Ishikawa (cell line): ENCODE data around the gene PDE4D.

ENCODE experiments used
- CEBPB ChIP-seq: IDR thresholded peaks from 2 replicates; pipeline ENCODE4 v1.6.1; 2012
- CREB1 ChIP-seq: IDR thresholded peaks from 2 replicates; pipeline ENCODE4 v1.6.1; 2012; ENCODE audit warnings: low read depth
- EGR1 ChIP-seq: IDR thresholded peaks from 2 replicates; pipeline ENCODE4 v1.6.1; 2012
- EP300 ChIP-seq: IDR thresholded peaks from 2 replicates; pipeline ENCODE4 v1.6.1; 2012; ENCODE audit warnings: borderline replicate concordance
- FOXM1 ChIP-seq: IDR thresholded peaks from 2 replicates; pipeline ENCODE4 v1.6.1; 2012; ENCODE audit warnings: low read depth, borderline replicate concordance
- MAX ChIP-seq: IDR thresholded peaks from 2 replicates; pipeline ENCODE4 v1.6.1; 2012
- REST ChIP-seq: IDR thresholded peaks from 2 replicates; pipeline ENCODE4 v1.6.1; 2012; ENCODE audit warnings: low read depth, mild to moderate bottlenecking
- TCF12 ChIP-seq: IDR thresholded peaks from 2 replicates; pipeline ENCODE4 v1.6.1; 2012; ENCODE audit warnings: low read depth
- ZBTB7A ChIP-seq: IDR thresholded peaks from 2 replicates; pipeline ENCODE4 v1.6.1; 2012; ENCODE audit warnings: low read depth

GRCh38 chr5:58924306-58924705 is 969.2 kb downstream of the PDE4D start:
- TF ChIP-seq CREB1, result no peak
- no peak for TF ChIP-seq EGR1
- TF ChIP-seq REST, result no peak
- TF ChIP-seq CEBPB, result no peak
- no peak for TF ChIP-seq TCF12
- no peak for TF ChIP-seq ZBTB7A
- no peak for TF ChIP-seq EP300
- no peak for TF ChIP-seq FOXM1
- no peak for TF ChIP-seq MAX
